ENCODE measurements around the gene SLC10A6. TPM values are rescaled to one million over a fixed set of nuclear protein-coding genes. Genes with fewer than 3 reads are reported as not detected.

Gene SLC10A6
- total RNA-seq, 1 donor from 2014 or later = 12.1 TPM

DNA sequence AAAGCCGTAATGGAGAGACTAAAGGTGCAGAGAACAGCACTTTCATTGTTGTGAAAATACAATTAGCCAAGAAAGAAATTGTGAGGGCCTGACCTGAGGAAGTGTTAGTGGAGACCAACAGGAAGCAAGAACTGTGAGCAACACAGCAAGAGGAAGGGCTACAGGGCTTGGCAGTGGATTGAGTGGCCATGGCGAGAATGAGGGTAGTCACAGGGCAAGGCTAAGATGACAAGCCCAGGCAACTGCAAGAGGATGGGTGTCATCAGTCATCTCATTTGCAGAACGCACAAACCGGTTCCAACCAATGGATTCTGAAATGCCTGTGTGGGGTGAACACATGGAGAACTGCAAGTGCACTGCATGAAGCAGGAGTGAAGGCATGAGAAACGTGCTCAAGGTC is 3.6 kb downstream of the SLC10A6 start:
- peak; percentile 99 for DNase-seq (ENCODE audit: low read depth)
- Histone ChIP-seq H3K27me3 (ENCODE audit: control insufficient read depth, insufficient read depth, low read length) (no peaks in the 10 kb centered on the region), H3K4me3 (ENCODE audit: low read depth, low read length) (no peak overlapping the region), H3K36me3 (ENCODE audit: control insufficient read depth, insufficient read depth, low read length) (no peaks in the 10 kb centered on the region)
- TF ChIP-seq, protein P1, sequence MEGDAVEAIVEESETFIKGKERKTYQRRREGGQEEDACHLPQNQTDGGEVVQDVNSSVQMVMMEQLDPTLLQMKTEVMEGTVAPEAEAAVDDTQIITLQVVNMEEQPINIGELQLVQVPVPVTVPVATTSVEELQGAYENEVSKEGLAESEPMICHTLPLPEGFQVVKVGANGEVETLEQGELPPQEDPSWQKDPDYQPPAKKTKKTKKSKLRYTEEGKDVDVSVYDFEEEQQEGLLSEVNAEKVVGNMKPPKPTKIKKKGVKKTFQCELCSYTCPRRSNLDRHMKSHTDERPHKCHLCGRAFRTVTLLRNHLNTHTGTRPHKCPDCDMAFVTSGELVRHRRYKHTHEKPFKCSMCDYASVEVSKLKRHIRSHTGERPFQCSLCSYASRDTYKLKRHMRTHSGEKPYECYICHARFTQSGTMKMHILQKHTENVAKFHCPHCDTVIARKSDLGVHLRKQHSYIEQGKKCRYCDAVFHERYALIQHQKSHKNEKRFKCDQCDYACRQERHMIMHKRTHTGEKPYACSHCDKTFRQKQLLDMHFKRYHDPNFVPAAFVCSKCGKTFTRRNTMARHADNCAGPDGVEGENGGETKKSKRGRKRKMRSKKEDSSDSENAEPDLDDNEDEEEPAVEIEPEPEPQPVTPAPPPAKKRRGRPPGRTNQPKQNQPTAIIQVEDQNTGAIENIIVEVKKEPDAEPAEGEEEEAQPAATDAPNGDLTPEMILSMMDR (IDR thresholded peaks at IDR 0.05; ENCODE audit: insufficient read depth, low read length, severe bottlenecking) = no peak
- FAIRE-seq = peak; percentile 100

DNA sequence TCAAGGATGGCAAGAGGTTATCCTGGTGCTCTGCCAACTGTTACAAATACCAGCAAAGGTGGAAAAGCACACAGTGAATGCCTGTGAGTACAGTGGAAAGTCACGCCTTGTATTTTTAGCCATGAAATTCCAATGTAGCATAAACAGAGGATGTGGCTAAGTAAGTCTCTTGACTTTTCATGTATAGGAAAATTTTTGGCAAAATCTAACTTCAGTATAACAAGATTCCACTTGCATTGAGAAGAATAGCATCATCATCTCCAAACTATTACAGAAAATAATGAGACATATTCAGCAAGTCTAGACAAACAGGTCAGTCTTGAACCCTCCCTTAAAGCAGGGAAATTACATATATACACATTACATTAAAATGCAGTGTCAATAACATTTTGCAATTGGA is 7.9 kb downstream of the SLC10A6 start:
- no peaks in the 10 kb centered on the region for H3K27me3 ChIP-seq (ENCODE audit: control insufficient read depth, insufficient read depth, low read length)
- TF ChIP-seq, protein P1 (IDR thresholded peaks at IDR 0.05; ENCODE audit: insufficient read depth, low read length, severe bottlenecking) = no peak
- no peak overlapping the region for H3K4me3 ChIP-seq (ENCODE audit: low read depth, low read length)
- FAIRE-seq = no peak
- H3K36me3 ChIP-seq (ENCODE audit: control insufficient read depth, insufficient read depth, low read length) = no peaks in the 10 kb centered on the region
- peak; percentile 99 for DNase-seq (ENCODE audit: low read depth)

DNA sequence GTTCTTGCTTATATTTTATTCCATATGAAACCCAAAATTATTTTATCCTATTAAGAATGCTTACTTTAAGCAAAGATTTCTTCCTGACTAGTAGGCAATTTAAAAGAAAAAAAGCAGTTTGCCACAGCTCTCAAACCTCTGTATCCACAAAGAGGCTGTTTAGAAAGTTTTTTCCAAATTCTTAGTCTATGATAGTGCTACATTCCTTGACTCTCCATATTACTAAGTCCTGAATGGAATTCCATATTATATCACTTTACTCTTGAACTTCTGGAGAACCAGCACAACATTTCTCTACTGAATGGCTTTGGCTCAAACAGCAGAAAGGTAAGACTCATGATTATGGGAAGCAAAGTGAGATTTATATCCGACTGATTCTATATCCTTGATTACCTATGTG is 8.3 kb downstream of the SLC10A6 start:
- H3K4me3 ChIP-seq (ENCODE audit: low read depth, low read length) = no peak overlapping the region
- DNase-seq (ENCODE audit: low read depth) = no peak
- TF ChIP-seq, protein P1 (IDR thresholded peaks at IDR 0.05; ENCODE audit: insufficient read depth, low read length, severe bottlenecking) = no peak
- no peak for FAIRE-seq
- H3K27me3 ChIP-seq (ENCODE audit: control insufficient read depth, insufficient read depth, low read length) = no peaks in the 10 kb centered on the region
- no peaks in the 10 kb centered on the region for H3K36me3 ChIP-seq (ENCODE audit: control insufficient read depth, insufficient read depth, low read length)

DNA sequence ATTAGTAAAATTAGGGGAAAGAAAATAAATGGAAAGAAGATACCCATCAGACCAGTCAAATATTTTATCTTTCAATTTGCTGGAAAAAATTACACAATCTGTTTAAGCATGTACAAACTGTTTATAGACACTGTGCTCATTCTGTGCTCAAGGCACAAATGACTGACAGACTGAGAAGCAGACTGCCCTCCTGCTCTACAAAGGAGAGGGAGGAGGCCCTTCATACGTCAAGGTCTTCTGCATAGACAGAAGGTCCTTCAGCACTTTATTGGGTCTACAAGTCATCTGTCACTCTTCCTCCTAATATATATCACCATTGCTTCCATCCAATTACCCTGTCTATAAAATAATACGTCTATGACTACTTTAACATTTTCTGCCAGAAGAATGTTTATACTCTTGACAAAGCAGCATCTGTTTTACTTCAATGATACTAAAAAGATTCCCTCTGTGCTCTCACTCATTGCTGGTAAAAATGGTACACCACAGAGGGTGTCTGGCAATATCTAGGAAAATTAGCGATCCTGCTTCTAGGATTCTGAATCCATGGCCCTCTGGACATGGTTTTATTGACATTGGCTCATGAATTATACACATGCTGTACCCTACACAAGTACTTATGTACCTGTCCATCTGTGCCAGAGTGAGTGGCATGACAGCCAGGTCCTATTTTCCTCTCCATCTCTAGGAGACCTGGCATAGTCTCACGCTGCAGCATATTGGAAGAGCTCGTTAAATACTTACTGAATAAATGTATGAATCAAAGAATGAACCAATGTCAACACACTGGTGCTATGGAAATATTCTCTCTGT is 11.3 kb downstream of the SLC10A6 start:
- no peaks in the 10 kb centered on the region for H3K36me3 ChIP-seq (ENCODE audit: control insufficient read depth, insufficient read depth, low read length)
- DNase-seq (ENCODE audit: low read depth) (no peak), FAIRE-seq (no peak)
- TF ChIP-seq, protein P1 (IDR thresholded peaks at IDR 0.05; ENCODE audit: insufficient read depth, low read length, severe bottlenecking) = no peak
- no peak overlapping the region for H3K4me3 ChIP-seq (ENCODE audit: low read depth, low read length)
- H3K27me3 ChIP-seq (ENCODE audit: control insufficient read depth, insufficient read depth, low read length) = no peaks in the 10 kb centered on the region

DNA sequence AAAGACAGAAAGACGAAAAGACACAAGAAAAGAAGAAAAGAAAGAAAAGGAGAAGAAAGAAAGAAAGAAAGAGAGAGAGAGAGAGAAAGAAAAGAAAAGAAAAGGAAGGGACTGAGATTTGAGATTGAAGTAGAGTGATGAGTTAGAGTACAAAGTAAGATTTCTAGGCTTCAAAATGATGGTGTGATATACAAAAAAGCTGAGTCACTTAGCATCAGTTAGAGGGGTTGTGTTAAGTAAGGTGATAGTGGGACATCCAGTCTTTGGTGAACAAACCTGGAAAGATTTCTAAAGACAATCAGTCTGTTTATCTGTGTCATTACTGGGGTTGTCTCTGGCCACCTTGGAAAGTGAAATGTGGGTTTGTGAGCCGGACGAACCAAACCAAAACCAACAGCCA is 13.5 kb downstream of the SLC10A6 start:
- peak; percentile 92 for FAIRE-seq
- Histone ChIP-seq H3K27me3 (ENCODE audit: control insufficient read depth, insufficient read depth, low read length) (no peaks in the 10 kb centered on the region), H3K4me3 (ENCODE audit: low read depth, low read length) (no peak overlapping the region), H3K36me3 (ENCODE audit: control insufficient read depth, insufficient read depth, low read length) (no peaks in the 10 kb centered on the region)
- TF ChIP-seq, protein P1 (IDR thresholded peaks at IDR 0.05; ENCODE audit: insufficient read depth, low read length, severe bottlenecking) = no peak
- no peak for DNase-seq (ENCODE audit: low read depth)

DNA sequence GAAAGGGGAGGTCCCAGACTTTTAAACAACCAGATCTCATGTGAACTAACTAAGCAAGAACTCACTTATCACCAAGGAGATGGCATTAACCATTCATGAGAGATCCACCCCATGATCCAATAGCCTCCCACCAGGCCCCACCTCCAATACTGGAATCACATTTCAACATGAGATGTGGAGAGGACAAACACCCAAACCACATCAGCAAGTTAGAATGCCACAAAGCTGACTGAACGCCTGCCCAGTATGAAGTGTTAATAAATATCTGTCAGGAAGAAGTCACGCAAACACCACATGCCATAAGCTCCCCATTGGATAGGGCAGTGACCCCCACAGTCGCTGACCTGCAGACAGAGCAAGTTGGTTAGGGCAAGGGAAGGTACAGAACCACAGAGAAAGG is 14.3 kb downstream of the SLC10A6 start:
- FAIRE-seq (no peak), DNase-seq (ENCODE audit: low read depth) (peak; percentile 87)
- H3K4me3 ChIP-seq (ENCODE audit: low read depth, low read length) = no peak overlapping the region
- TF ChIP-seq, protein P1 (IDR thresholded peaks at IDR 0.05; ENCODE audit: insufficient read depth, low read length, severe bottlenecking) = no peak
- H3K36me3 ChIP-seq (ENCODE audit: control insufficient read depth, insufficient read depth, low read length) = no peaks in the 10 kb centered on the region
- no peaks in the 10 kb centered on the region for H3K27me3 ChIP-seq (ENCODE audit: control insufficient read depth, insufficient read depth, low read length)
